ENCODE data around the gene SARS1.

Gene SARS1

DNA sequence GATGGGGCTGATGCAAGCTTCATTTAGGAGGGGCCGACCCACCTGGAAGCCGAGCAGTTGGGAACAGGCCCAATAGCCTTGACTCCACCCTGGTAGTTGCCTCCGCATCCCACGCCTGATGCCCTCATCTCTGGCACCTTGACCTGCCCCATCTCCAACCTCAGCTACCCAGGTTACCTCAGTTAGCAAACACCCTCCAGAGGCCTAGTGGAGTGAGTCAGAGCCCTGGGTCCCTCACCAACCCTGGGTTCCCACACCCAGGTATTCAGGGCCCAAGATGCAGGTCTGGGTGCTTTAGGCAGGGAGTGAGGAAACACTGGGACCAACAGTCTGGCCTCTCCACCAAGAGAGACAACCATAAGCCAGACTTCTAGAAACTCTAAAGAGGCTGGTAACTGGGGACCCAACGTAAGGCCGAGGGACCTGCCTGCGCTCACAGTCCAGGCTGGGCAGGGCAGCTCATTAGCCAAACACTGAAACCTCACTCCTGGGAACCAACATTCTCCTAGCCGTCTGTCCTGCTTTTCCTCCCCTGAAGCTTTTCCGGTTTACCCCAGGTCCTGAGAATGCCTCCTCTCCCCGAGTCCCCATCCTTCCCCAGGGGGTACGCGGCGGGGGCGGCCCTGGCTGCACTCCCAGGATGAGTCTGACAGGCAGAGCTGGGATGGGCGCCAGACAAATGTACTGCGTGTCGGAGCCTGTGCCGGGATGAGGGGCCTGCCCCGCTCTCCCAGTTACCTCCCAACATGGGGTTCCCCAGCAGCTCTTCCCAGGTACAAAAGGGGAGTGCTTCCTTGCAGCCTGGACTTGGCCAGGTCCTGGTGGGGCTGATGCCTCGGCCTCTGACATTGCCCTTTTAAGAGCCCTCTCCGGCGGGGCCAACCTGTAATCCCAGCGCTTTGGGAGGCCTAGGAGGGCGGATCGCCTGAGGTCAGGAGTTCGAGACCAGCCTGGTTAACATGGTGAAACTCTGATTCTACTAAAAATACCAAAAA, 26.7 kb downstream of the SARS1 start:
- H3K27me3 ChIP-seq (ENCODE audit: control insufficient read depth in 2 of 2, insufficient read depth in 2 of 2, low read length in 2 of 2) = peaks cover 3 to 4% of the 10 kb centered on the region in 2 donors
- peak overlapping the region; percentile 13 to 20 for H3K4me3 ChIP-seq (ENCODE audit: low read length in 2 of 2)
- H3K27ac ChIP-seq (ENCODE audit: low read depth in 2 of 2, low read length in 2 of 2) = no peak overlapping the region
- H3K9ac ChIP-seq (ENCODE audit: low read depth in 1 of 2, low read length in 2 of 2) = no peak overlapping the region
- H3K36me3 ChIP-seq (ENCODE audit: control insufficient read depth in 2 of 2, insufficient read depth in 2 of 2, low read length in 2 of 2) = peaks cover 32 to 36% of the 10 kb centered on the region in 2 donors
- peaks cover 5 to 8% of the 10 kb centered on the region in 2 donors for H3K4me1 ChIP-seq (ENCODE audit: control insufficient read depth in 2 of 2, insufficient read depth in 2 of 2, low read length in 2 of 2)
- no peaks in the 10 kb centered on the region for H3K9me3 ChIP-seq (ENCODE audit: control insufficient read depth in 2 of 2, low read length in 2 of 2)

DNA sequence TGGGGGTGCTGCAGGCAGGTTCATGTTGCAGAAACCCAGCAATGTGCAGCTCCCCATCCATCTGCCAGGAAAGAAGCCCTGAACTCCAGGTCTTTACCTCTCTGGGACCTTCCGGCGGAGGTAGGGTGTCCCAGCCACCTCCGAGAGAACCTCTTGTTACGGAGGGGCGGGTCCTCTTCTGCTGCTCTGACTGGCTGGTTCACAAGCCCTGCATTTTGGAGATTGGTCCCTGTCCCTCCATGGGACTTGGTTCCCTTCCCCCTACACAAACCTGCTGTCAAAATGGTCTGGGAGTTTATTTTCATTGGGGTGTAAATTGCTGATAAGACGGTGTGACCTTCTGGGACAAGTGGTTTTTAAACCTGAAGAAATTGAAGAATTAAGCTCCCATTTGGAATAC, 27.6 kb downstream of the SARS1 start:
- peaks cover 5 to 8% of the 10 kb centered on the region in 2 donors for H3K4me1 ChIP-seq (ENCODE audit: control insufficient read depth in 2 of 2, insufficient read depth in 2 of 2, low read length in 2 of 2)
- no peak overlapping the region for H3K9ac ChIP-seq (ENCODE audit: low read depth in 1 of 2, low read length in 2 of 2)
- peaks cover 4 to 5% of the 10 kb centered on the region in 2 donors for H3K27me3 ChIP-seq (ENCODE audit: control insufficient read depth in 2 of 2, insufficient read depth in 2 of 2, low read length in 2 of 2)
- no peaks in the 10 kb centered on the region for H3K9me3 ChIP-seq (ENCODE audit: control insufficient read depth in 2 of 2, low read length in 2 of 2)
- peaks cover 23 to 27% of the 10 kb centered on the region in 2 donors for H3K36me3 ChIP-seq (ENCODE audit: control insufficient read depth in 2 of 2, insufficient read depth in 2 of 2, low read length in 2 of 2)
- H3K4me3 ChIP-seq (ENCODE audit: low read length in 2 of 2) = no peak overlapping the region
- H3K27ac ChIP-seq (ENCODE audit: low read depth in 2 of 2, low read length in 2 of 2) = no peak overlapping the region

- Histone ChIP-seq H3K9me3 (ENCODE audit: control insufficient read depth in 2 of 2, low read length in 2 of 2) (no peaks in the 10 kb centered on the region), H3K27me3 (ENCODE audit: control insufficient read depth in 2 of 2, insufficient read depth in 2 of 2, low read length in 2 of 2) (peaks cover 4 to 6% of the 10 kb centered on the region in 2 donors), H3K27ac (ENCODE audit: low read depth in 2 of 2, low read length in 2 of 2) (no peak overlapping the region), H3K4me3 (ENCODE audit: low read length in 2 of 2) (no peak overlapping the region), H3K9ac (ENCODE audit: low read depth in 1 of 2, low read length in 2 of 2) (no peak overlapping the region), H3K36me3 (ENCODE audit: control insufficient read depth in 2 of 2, insufficient read depth in 2 of 2, low read length in 2 of 2) (peaks cover 17 to 21% of the 10 kb centered on the region in 2 donors), H3K4me1 (ENCODE audit: control insufficient read depth in 2 of 2, insufficient read depth in 2 of 2, low read length in 2 of 2) (peaks cover 5 to 8% of the 10 kb centered on the region in 2 donors)
Measured at GRCh38 chr1:109241841-109242345, 28.2 kb downstream of the SARS1 start.

DNA sequence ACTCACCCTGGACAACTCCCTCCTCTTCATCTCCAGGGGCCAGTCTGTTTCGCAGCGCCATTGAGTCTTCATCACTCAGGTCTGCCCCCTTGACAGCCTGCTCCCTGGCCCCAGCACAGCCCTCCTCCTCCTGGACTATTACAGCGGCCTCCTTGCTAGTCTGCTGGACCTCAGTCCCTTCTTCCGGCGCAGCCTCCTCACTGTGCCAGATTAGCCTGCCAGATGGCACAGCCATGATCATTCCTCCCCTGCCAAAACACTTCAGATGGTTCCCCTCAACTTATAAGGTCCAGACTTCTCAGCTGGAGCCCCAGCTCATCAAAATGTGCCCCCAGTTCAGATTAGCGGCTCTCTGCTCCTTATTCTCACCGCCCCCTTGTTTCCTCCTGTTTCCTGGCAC, 28.7 kb downstream of the SARS1 start:
- peaks cover 4 to 6% of the 10 kb centered on the region in 2 donors for H3K27me3 ChIP-seq (ENCODE audit: control insufficient read depth in 2 of 2, insufficient read depth in 2 of 2, low read length in 2 of 2)
- no peak overlapping the region for H3K4me3 ChIP-seq (ENCODE audit: low read length in 2 of 2)
- peaks cover 5 to 8% of the 10 kb centered on the region in 2 donors for H3K4me1 ChIP-seq (ENCODE audit: control insufficient read depth in 2 of 2, insufficient read depth in 2 of 2, low read length in 2 of 2)
- H3K9me3 ChIP-seq (ENCODE audit: control insufficient read depth in 2 of 2, low read length in 2 of 2) = no peaks in the 10 kb centered on the region
- peaks cover 12 to 16% of the 10 kb centered on the region in 2 donors for H3K36me3 ChIP-seq (ENCODE audit: control insufficient read depth in 2 of 2, insufficient read depth in 2 of 2, low read length in 2 of 2)
- no peak overlapping the region for H3K9ac ChIP-seq (ENCODE audit: low read depth in 1 of 2, low read length in 2 of 2)
- no peak overlapping the region for H3K27ac ChIP-seq (ENCODE audit: low read depth in 2 of 2, low read length in 2 of 2)

- Histone ChIP-seq H3K27me3 (ENCODE audit: control insufficient read depth in 2 of 2, insufficient read depth in 2 of 2, low read length in 2 of 2) (peaks cover 4 to 6% of the 10 kb centered on the region in 2 donors), H3K9ac (ENCODE audit: low read depth in 1 of 2, low read length in 2 of 2) (no peak overlapping the region), H3K9me3 (ENCODE audit: control insufficient read depth in 2 of 2, low read length in 2 of 2) (no peaks in the 10 kb centered on the region), H3K36me3 (ENCODE audit: control insufficient read depth in 2 of 2, insufficient read depth in 2 of 2, low read length in 2 of 2) (peaks cover 4 to 8% of the 10 kb centered on the region in 2 donors), H3K4me3 (ENCODE audit: low read length in 2 of 2) (no peak overlapping the region), H3K27ac (ENCODE audit: low read depth in 2 of 2, low read length in 2 of 2) (no peak overlapping the region), H3K4me1 (ENCODE audit: control insufficient read depth in 2 of 2, insufficient read depth in 2 of 2, low read length in 2 of 2) (peaks cover 5 to 8% of the 10 kb centered on the region in 2 donors)
Measured at GRCh38 chr1:109243221-109243620, 29.5 kb downstream of the SARS1 start.

GRCh38 chr1:109243860-109244552, 30.3 kb downstream of the SARS1 start:
- no peaks in the 10 kb centered on the region for H3K9me3 ChIP-seq (ENCODE audit: control insufficient read depth in 2 of 2, low read length in 2 of 2)
- no peak overlapping the region for H3K4me3 ChIP-seq (ENCODE audit: low read length in 2 of 2)
- peaks cover 8% of the 10 kb centered on the region in 2 donors for H3K4me1 ChIP-seq (ENCODE audit: control insufficient read depth in 2 of 2, insufficient read depth in 2 of 2, low read length in 2 of 2)
- peaks cover 4 to 6% of the 10 kb centered on the region in 2 donors for H3K27me3 ChIP-seq (ENCODE audit: control insufficient read depth in 2 of 2, insufficient read depth in 2 of 2, low read length in 2 of 2)
- peaks cover 0 to under 1% of the 10 kb centered on the region in 2 donors for H3K36me3 ChIP-seq (ENCODE audit: control insufficient read depth in 2 of 2, insufficient read depth in 2 of 2, low read length in 2 of 2)
- no peak overlapping the region for H3K27ac ChIP-seq (ENCODE audit: low read depth in 2 of 2, low read length in 2 of 2)
- no peak overlapping the region for H3K9ac ChIP-seq (ENCODE audit: low read depth in 1 of 2, low read length in 2 of 2)

- peaks cover 4 to 6% of the 10 kb centered on the region in 2 donors for H3K27me3 ChIP-seq (ENCODE audit: control insufficient read depth in 2 of 2, insufficient read depth in 2 of 2, low read length in 2 of 2)
- peaks cover 5 to 6% of the 10 kb centered on the region in 2 donors for H3K4me1 ChIP-seq (ENCODE audit: control insufficient read depth in 2 of 2, insufficient read depth in 2 of 2, low read length in 2 of 2)
- H3K36me3 ChIP-seq (ENCODE audit: control insufficient read depth in 2 of 2, insufficient read depth in 2 of 2, low read length in 2 of 2) = no peaks in the 10 kb centered on the region
- H3K9me3 ChIP-seq (ENCODE audit: control insufficient read depth in 2 of 2, low read length in 2 of 2) = no peaks in the 10 kb centered on the region
- no peak overlapping the region for H3K9ac ChIP-seq (ENCODE audit: low read depth in 1 of 2, low read length in 2 of 2)
- H3K4me3 ChIP-seq (ENCODE audit: low read length in 2 of 2) = no peak overlapping the region
- H3K27ac ChIP-seq (ENCODE audit: low read depth in 2 of 2, low read length in 2 of 2) = no peak overlapping the region
Measured at GRCh38 chr1:109246141-109246551, 32.4 kb downstream of the SARS1 start.

- Histone ChIP-seq H3K27ac (ENCODE audit: low read depth in 2 of 2, low read length in 2 of 2) (no peak overlapping the region), H3K4me1 (ENCODE audit: control insufficient read depth in 2 of 2, insufficient read depth in 2 of 2, low read length in 2 of 2) (peaks cover 4 to 5% of the 10 kb centered on the region in 2 donors), H3K9ac (ENCODE audit: low read depth in 1 of 2, low read length in 2 of 2) (no peak overlapping the region), H3K4me3 (ENCODE audit: low read length in 2 of 2) (no peak overlapping the region), H3K36me3 (ENCODE audit: control insufficient read depth in 2 of 2, insufficient read depth in 2 of 2, low read length in 2 of 2) (no peaks in the 10 kb centered on the region), H3K9me3 (ENCODE audit: control insufficient read depth in 2 of 2, low read length in 2 of 2) (no peaks in the 10 kb centered on the region), H3K27me3 (ENCODE audit: control insufficient read depth in 2 of 2, insufficient read depth in 2 of 2, low read length in 2 of 2) (peaks cover 0 to 3% of the 10 kb centered on the region in 2 donors)
Measured at GRCh38 chr1:109247401-109248365, 34.0 kb downstream of the SARS1 start.

DNA sequence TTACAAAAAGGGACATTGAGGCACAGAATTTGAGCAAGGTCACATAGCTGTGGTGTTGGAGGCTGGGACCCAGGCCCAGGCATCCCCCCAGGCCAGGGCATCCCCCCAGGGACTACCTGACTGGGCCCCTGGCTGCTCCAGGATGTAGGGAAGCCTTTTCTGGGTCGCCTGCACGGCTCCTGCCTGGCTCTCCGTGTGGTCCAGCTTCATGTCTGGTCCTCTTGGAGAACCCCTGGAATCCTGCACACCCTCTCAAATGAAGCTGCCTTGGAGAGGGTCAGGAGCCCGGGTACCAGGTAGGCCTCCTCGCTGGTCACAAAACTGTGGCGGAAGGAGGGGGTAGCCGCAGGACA, 34.7 kb downstream of the SARS1 start:
- Histone ChIP-seq H3K4me3 (ENCODE audit: low read length in 2 of 2) (no peak overlapping the region), H3K27ac (ENCODE audit: low read depth in 2 of 2, low read length in 2 of 2) (no peak overlapping the region), H3K36me3 (ENCODE audit: control insufficient read depth in 2 of 2, insufficient read depth in 2 of 2, low read length in 2 of 2) (no peaks in the 10 kb centered on the region), H3K9me3 (ENCODE audit: control insufficient read depth in 2 of 2, low read length in 2 of 2) (no peaks in the 10 kb centered on the region), H3K27me3 (ENCODE audit: control insufficient read depth in 2 of 2, insufficient read depth in 2 of 2, low read length in 2 of 2) (peaks cover 0 to 3% of the 10 kb centered on the region in 2 donors), H3K4me1 (ENCODE audit: control insufficient read depth in 2 of 2, insufficient read depth in 2 of 2, low read length in 2 of 2) (peaks cover 4 to 5% of the 10 kb centered on the region in 2 donors), H3K9ac (ENCODE audit: low read depth in 1 of 2, low read length in 2 of 2) (no peak overlapping the region)

Measured in mucosa of rectum (tissue), 2 donors.